HFF-Myc (cell line): Measurements from ENCODE around the gene ZNF211.

Source experiments
- DNase-seq: peaks from one replicate; pipeline ENCODE4 v3.0.0-alpha.2; 2011; ENCODE audit warnings: low read depth; ENCODE audit errors: extremely low read depth
- H3K4me3 ChIP-seq: replicated peaks from 2 replicates; pipeline ENCODE4 v1.5.1; 2011; ENCODE audit warnings: low read depth, mild to moderate bottlenecking, control low read depth, low read length
- CTCF ChIP-seq: IDR thresholded peaks from 2 replicates; pipeline ENCODE4 v1.5.1; 2012; ENCODE audit warnings: mild to moderate bottlenecking, low read depth, low read length, control low read depth; ENCODE audit errors: missing control alignments

Gene ZNF211

GRCh38 chr19:57687363-57688010 is 54.5 kb downstream of the ZNF211 start:
- no peak overlapping the region for H3K4me3 ChIP-seq
- TF ChIP-seq CTCF: no peak
- no peak for DNase-seq

- TF ChIP-seq CTCF: no peak
- no peak overlapping the region for H3K4me3 ChIP-seq
- DNase-seq: no peak
Observed at GRCh38 chr19:57688011-57688763, 55.2 kb downstream of the ZNF211 start.

DNA sequence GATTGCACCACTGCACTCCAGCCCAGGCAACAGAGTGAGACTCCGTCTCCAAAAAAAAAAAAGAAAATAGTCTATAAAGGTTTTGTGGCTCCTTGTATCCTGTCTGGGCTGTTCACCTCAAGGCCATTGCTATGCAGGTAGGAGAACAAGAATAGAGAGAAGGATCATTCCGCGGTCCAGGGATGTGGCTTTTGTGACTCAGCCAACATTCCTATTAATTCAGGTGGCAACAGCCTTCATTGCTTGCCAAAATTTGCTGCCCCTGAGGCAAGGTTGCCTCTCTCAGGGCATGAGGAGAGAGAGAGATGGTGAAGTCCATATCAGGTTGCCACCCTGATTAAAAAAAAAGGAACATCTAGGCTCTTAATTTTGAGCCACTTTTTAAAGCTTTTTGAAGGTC is 56.8 kb downstream of the ZNF211 start:
- TF ChIP-seq CTCF: no peak
- H3K4me3 ChIP-seq: no peak overlapping the region
- no peak for DNase-seq
